ENCODE data around the gene MICU1.
A peak's percentile ranks its signal among the peaks of the same experiment; 100 is the strongest.

MICU1 gene

DNA sequence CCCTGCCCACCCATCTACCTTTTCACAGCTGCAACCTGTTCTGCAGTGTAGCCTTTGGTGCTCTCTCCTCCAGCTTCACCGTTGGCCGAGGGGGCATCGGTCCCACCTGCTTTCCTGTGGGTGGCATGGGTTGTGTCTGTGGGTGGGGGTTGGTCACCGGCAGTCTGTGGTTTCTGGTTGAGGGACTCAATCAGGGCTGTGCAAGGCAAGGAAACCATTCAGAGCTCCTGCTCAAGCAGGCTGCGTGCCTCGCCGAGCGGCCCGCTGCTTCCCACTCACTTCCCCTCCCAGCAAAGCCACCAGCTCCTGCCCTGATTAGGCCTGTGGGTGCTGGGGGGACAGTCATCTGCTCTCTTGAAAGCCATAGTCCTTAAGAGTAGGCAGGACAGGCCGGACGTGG lies 280.9 kb downstream of the MICU1 start:
- Histone ChIP-seq H3K4me3 (ENCODE audit: insufficient read depth, low read length, poor library complexity, severe bottlenecking) (no peak overlapping the region), H2AFZ (ENCODE audit: low read depth, low read length, severe bottlenecking) (no peak overlapping the region), H3K9me2 (replicated peaks; ENCODE audit: insufficient read depth, low read length) (no peaks in the 10 kb centered on the region), H3K4me2 (ENCODE audit: low read depth, low read length, poor library complexity, severe bottlenecking) (no peak overlapping the region), H3K79me2 (ENCODE audit: insufficient read depth, low read length) (peaks cover 16% of the 10 kb centered on the region; the same call in 1 of the 2 replicates), H3K9ac (ENCODE audit: low read length) (no peak overlapping the region), H3F3A (ENCODE audit: insufficient read depth) (0 out of 2 replicates have a peak, but pooled peaks cover 3% of the 10 kb centered on the region), H3K9me3 (ENCODE audit: insufficient read depth, low read length) (no peaks in the 10 kb centered on the region), H4K20me1 (ENCODE audit: low read depth, low read length) (no peaks in the 10 kb centered on the region), H3K27me3 (ENCODE audit: low read length) (no peaks in the 10 kb centered on the region), H3K27ac (ENCODE audit: low read depth, low read length) (peak overlapping the region; percentile 42; the same call in 1 of the 2 replicates), H3K36me3 (ENCODE audit: low read length) (no peaks in the 10 kb centered on the region)
- TF ChIP-seq, protein P1, sequence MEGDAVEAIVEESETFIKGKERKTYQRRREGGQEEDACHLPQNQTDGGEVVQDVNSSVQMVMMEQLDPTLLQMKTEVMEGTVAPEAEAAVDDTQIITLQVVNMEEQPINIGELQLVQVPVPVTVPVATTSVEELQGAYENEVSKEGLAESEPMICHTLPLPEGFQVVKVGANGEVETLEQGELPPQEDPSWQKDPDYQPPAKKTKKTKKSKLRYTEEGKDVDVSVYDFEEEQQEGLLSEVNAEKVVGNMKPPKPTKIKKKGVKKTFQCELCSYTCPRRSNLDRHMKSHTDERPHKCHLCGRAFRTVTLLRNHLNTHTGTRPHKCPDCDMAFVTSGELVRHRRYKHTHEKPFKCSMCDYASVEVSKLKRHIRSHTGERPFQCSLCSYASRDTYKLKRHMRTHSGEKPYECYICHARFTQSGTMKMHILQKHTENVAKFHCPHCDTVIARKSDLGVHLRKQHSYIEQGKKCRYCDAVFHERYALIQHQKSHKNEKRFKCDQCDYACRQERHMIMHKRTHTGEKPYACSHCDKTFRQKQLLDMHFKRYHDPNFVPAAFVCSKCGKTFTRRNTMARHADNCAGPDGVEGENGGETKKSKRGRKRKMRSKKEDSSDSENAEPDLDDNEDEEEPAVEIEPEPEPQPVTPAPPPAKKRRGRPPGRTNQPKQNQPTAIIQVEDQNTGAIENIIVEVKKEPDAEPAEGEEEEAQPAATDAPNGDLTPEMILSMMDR (IDR thresholded peaks at IDR 0.05; ENCODE audit: insufficient read depth, low read length, poor library complexity, severe bottlenecking) = no peak
- TF ChIP-seq EZH2phosphoT487 (conservative IDR thresholded peaks at IDR 0.05; ENCODE audit: low read length) = no peak

- Histone ChIP-seq H3K4me2 (ENCODE audit: low read depth, low read length, poor library complexity, severe bottlenecking) (no peak overlapping the region), H3K27ac (ENCODE audit: low read depth, low read length) (no peak overlapping the region), H3F3A (ENCODE audit: insufficient read depth) (0 out of 2 replicates have a peak, but pooled peaks cover 3% of the 10 kb centered on the region), H3K9me2 (replicated peaks; ENCODE audit: insufficient read depth, low read length) (no peaks in the 10 kb centered on the region), H3K9ac (ENCODE audit: low read length) (no peak overlapping the region), H2AFZ (ENCODE audit: low read depth, low read length, severe bottlenecking) (no peak overlapping the region), H3K36me3 (ENCODE audit: low read length) (no peaks in the 10 kb centered on the region), H4K20me1 (ENCODE audit: low read depth, low read length) (no peaks in the 10 kb centered on the region), H3K4me3 (ENCODE audit: insufficient read depth, low read length, poor library complexity, severe bottlenecking) (no peak overlapping the region), H3K27me3 (ENCODE audit: low read length) (no peaks in the 10 kb centered on the region), H3K79me2 (ENCODE audit: insufficient read depth, low read length) (no peaks in the 10 kb centered on the region; the same call in 1 of the 2 replicates), H3K9me3 (ENCODE audit: insufficient read depth, low read length) (no peaks in the 10 kb centered on the region)
- no peak for TF ChIP-seq EZH2phosphoT487 (conservative IDR thresholded peaks at IDR 0.05; ENCODE audit: low read length)
- TF ChIP-seq, protein P1 (IDR thresholded peaks at IDR 0.05; ENCODE audit: insufficient read depth, low read length, poor library complexity, severe bottlenecking) = no peak
Measured at GRCh38 chr10:72342911-72343310, 283.0 kb downstream of the MICU1 start.

GRCh38 chr10:72340510-72341261 lies 285.2 kb downstream of the MICU1 start:
- Histone ChIP-seq H3K36me3 (ENCODE audit: low read length) (no peaks in the 10 kb centered on the region; the same call in 1 of the 2 replicates), H3K27me3 (ENCODE audit: low read length) (no peaks in the 10 kb centered on the region), H3K4me2 (ENCODE audit: low read depth, low read length, poor library complexity, severe bottlenecking) (no peak overlapping the region), H3K27ac (ENCODE audit: low read depth, low read length) (no peak overlapping the region), H3K4me3 (ENCODE audit: insufficient read depth, low read length, poor library complexity, severe bottlenecking) (no peak overlapping the region), H4K20me1 (ENCODE audit: low read depth, low read length) (no peaks in the 10 kb centered on the region), H3K9ac (ENCODE audit: low read length) (no peak overlapping the region), H3K9me2 (replicated peaks; ENCODE audit: insufficient read depth, low read length) (no peaks in the 10 kb centered on the region), H2AFZ (ENCODE audit: low read depth, low read length, severe bottlenecking) (no peak overlapping the region), H3K9me3 (ENCODE audit: insufficient read depth, low read length) (no peaks in the 10 kb centered on the region), H3F3A (ENCODE audit: insufficient read depth) (peaks cover 7% of the 10 kb centered on the region), H3K79me2 (ENCODE audit: insufficient read depth, low read length) (no peaks in the 10 kb centered on the region)
- TF ChIP-seq, protein P1 (IDR thresholded peaks at IDR 0.05; ENCODE audit: insufficient read depth, low read length, poor library complexity, severe bottlenecking) = peak; percentile 87
- no peak for TF ChIP-seq EZH2phosphoT487 (conservative IDR thresholded peaks at IDR 0.05; ENCODE audit: low read length)

All from SU-DHL-6 (cell line).